ENCODE measurements around the gene SPAG7.

Gene SPAG7

GRCh38 chr17:4949321-4950074 lies 18.1 kb downstream of the SPAG7 start:
- DNase-seq, result peak; percentile 85 to 89

GRCh38 chr17:4948931-4949320 lies 18.7 kb downstream of the SPAG7 start:
- DNase-seq, result peak; percentile 79 to 82

GRCh38 chr17:4948166-4948930 lies 19.3 kb downstream of the SPAG7 start, which contains the start of gene PFN1:
Gene PFN1, minus strand, starts transcription at chr17:4948530. Its CDS starts 136 bp downstream, at chr17:4948394.
- peak; percentile 93 to 96 for DNase-seq

- DNase-seq, result peak; percentile 54 to 76
Observed at GRCh38 chr17:4947411-4948165, 20.0 kb downstream of the SPAG7 start.

- no peak for DNase-seq
Observed at GRCh38 chr17:4947010-4947410, 20.6 kb downstream of the SPAG7 start.

GRCh38 chr17:4946312-4946976 lies 21.2 kb downstream of the SPAG7 start:
- DNase-seq, result no peak

- no peak for DNase-seq
Observed at GRCh38 chr17:4945944-4946280, 21.7 kb downstream of the SPAG7 start.

- peak; percentile 77 to 82 for DNase-seq
Observed at GRCh38 chr17:4945176-4945943, 22.3 kb downstream of the SPAG7 start.

- DNase-seq, result peak in 1 of 2 donors; percentile 16
Observed at GRCh38 chr17:4944554-4945175, 23.0 kb downstream of the SPAG7 start.

- peak; percentile 54 to 73 for DNase-seq
Observed at GRCh38 chr17:4944163-4944553, 23.5 kb downstream of the SPAG7 start.

- no peak for DNase-seq
Observed at GRCh38 chr17:4942760-4943508, 24.7 kb downstream of the SPAG7 start.

- DNase-seq, result no peak
Observed at GRCh38 chr17:4941319-4941610, 26.4 kb downstream of the SPAG7 start.

GRCh38 chr17:4940555-4941318 lies 26.9 kb downstream of the SPAG7 start:
- peak; percentile 21 to 38 for DNase-seq

GRCh38 chr17:4939796-4940554 lies 27.6 kb downstream of the SPAG7 start, which contains the start of the genes RNF167 and SLC25A11:
Gene RNF167, plus strand, starts transcription at chr17:4940268. Its CDS starts 642 bp downstream, at chr17:4940910.
Gene SLC25A11, minus strand, starts transcription at chr17:4940046. Its CDS starts 136 bp downstream, at chr17:4939910.
- DNase-seq, result peak; percentile 99 to 100

GRCh38 chr17:4939546-4939795 lies 28.1 kb downstream of the SPAG7 start:
- DNase-seq, result no peak

- no peak for DNase-seq
Observed at GRCh38 chr17:4938688-4939545, 28.7 kb downstream of the SPAG7 start.

- no peak for DNase-seq
Observed at GRCh38 chr17:4938069-4938491, 29.5 kb downstream of the SPAG7 start.

- DNase-seq, result no peak
Observed at GRCh38 chr17:4937553-4937952, 30.1 kb downstream of the SPAG7 start.

- DNase-seq, result no peak
Observed at GRCh38 chr17:4936436-4936835, 31.2 kb downstream of the SPAG7 start.
